T-cell (primary cell): ENCODE data around the gene NEK2. TPM values are rescaled to one million over a fixed set of nuclear protein-coding genes. Genes with fewer than 3 reads are reported as not detected.

ENCODE experiments used
- ATAC-seq, 4 experiments: fragments of 200-7000 bp in 3 of 4; fragments of 150-1000 bp in 1 of 4; cut with Tn5 transposase; replicated peaks in 1 of 4; 1 replicate in 3 of 4; 2 replicates in 1 of 4; pipeline ENCODE4 v1.10.0; 2021; ENCODE audit warnings: moderate library complexity in 3 of 4, mild to moderate bottlenecking in 2 of 4, moderate number of reproducible peaks in 1 of 4
- CTCF ChIA-PET, 2 donors: fragments of 300-600 bp; sonication (Branson Sonifier 250); formaldehyde crosslinking; loops; one replicate each; lab custom pipeline; 2022; ENCODE audit warnings: antibody characterized with exemption in 2 of 2; lab: Charles Lee
- POLR2A ChIA-PET, 2 donors: fragments of 300-600 bp; sonication (Branson Sonifier 250); formaldehyde crosslinking; loops; one replicate each; lab custom pipeline; 2022; ENCODE audit warnings: antibody characterized with exemption in 2 of 2; lab: Charles Lee
- DNase-seq, 35 experiments: peaks; one replicate each; pipeline versions ENCODE4 v3.0.0 to v3.0.0-alpha.2; 2013 to 2023
- H3K27ac ChIP-seq: one replicate; pipeline ENCODE4 v1.5.1; 2013; ENCODE audit warnings: low read length
- H3K27me3 ChIP-seq, 2 experiments: replicated peaks in 1 of 2; 1 replicate in 1 of 2; 2 replicates in 1 of 2; pipeline versions ENCODE4 v1.6.1 to v1.7.0; 2013; ENCODE audit warnings: low read length in 1 of 2, mixed read lengths in 1 of 2; ENCODE audit not compliant: control insufficient read depth in 2 of 2, insufficient read depth in 2 of 2; ENCODE audit errors: extremely low read depth in 1 of 2
- H3K36me3 ChIP-seq, 2 donors: 1 replicate in 1 of 2; 2 replicates in 1 of 2; pipeline versions ENCODE4 v1.6.1 to v1.7.0; 2013; ENCODE audit warnings: low read length in 1 of 2; ENCODE audit not compliant: control insufficient read depth in 2 of 2, insufficient read depth in 1 of 2; ENCODE audit errors: extremely low read depth in 1 of 2
- H3K4me1 ChIP-seq, 2 experiments: 1 replicate in 1 of 2; 2 replicates in 1 of 2; pipeline versions ENCODE4 v1.6.1 to v1.7.0; 2013; ENCODE audit warnings: low read length in 2 of 2, mixed read lengths in 1 of 2; ENCODE audit not compliant: insufficient read depth in 2 of 2, control insufficient read depth in 1 of 2; ENCODE audit errors: extremely low read depth in 1 of 2
- H3K4me3 ChIP-seq, 2 donors: 1 replicate in 1 of 2; 2 replicates in 1 of 2; pipeline versions ENCODE4 v1.5.1 to v1.7.0; 2013; ENCODE audit warnings: mild to moderate bottlenecking in 2 of 2, low read length in 1 of 2, moderate library complexity in 1 of 2; ENCODE audit not compliant: control insufficient read depth in 1 of 2; ENCODE audit errors: extremely low read depth in 1 of 2
- H3K9me3 ChIP-seq: 2 replicates; pipeline ENCODE4 v1.7.0; 2013
- H3K27ac Mint-ChIP-seq, 2 donors: one replicate each; pipeline ENCODE4 v1.8.0; 2020 to 2021; ENCODE audit warnings: mild to moderate bottlenecking in 2 of 2, mixed read lengths in 2 of 2
- H3K27me3 Mint-ChIP-seq, 2 donors: one replicate each; pipeline ENCODE4 v1.8.0; 2021 to 2022; ENCODE audit warnings: mixed read lengths in 2 of 2
- H3K36me3 Mint-ChIP-seq: one replicate; pipeline ENCODE4 v1.8.0; 2021; ENCODE audit warnings: mixed read lengths
- H3K4me1 Mint-ChIP-seq, 3 donors: one replicate each; pipeline ENCODE4 v1.8.0; 2020 to 2022; ENCODE audit warnings: mixed read lengths in 3 of 3, mild to moderate bottlenecking in 1 of 3
- H3K4me3 Mint-ChIP-seq, 3 donors: one replicate each; pipeline ENCODE4 v1.8.0; 2020 to 2022; ENCODE audit warnings: mild to moderate bottlenecking in 3 of 3, mixed read lengths in 3 of 3, moderate library complexity in 3 of 3
- H3K9me3 Mint-ChIP-seq, 3 donors: one replicate each; pipeline ENCODE4 v1.8.0; 2020 to 2022; ENCODE audit warnings: mixed read lengths in 3 of 3
- WGBS: methylation state at CpG from one replicate; pipeline ENCODE4 v1.1.5; 2013; ENCODE audit warnings: missing lambda C conversion rate; ENCODE audit not compliant: insufficient coverage; 5-methylcytosine and 5-hydroxymethylcytosine counted together
- total RNA-seq, 35 experiments: library from RNA in 6 of 35; stranded (reverse) in 6 of 35; fragments of 120-200 nt in 1 of 35; gene quantifications; one replicate each; pipeline versions ENCODE4 v1.2.1 to v1.2.4 and lab custom pipeline; 2013 to 2026

NEK2 gene
- total RNA-seq, 5 donors from 2014 or later (not counting 1 experiment from before 2014, with no cell fraction given): 0.16 to 0.63 (median 0.37) TPM

- peaks cover 2 to 3% of the 10 kb centered on the region in 2 donors for H3K27me3 Mint-ChIP-seq
- Histone ChIP-seq H3K27me3 (peaks cover 0 to 9% of the 10 kb centered on the region in 2 experiments), H3K36me3 (no peaks in the 10 kb centered on the region), H3K27ac (no peak overlapping the region), H3K4me3 (no peak overlapping the region), H3K4me1 (peaks cover 0 to 6% of the 10 kb centered on the region in 2 experiments), H3K9me3 (no peaks in the 10 kb centered on the region)
- CTCF ChIA-PET: interaction anchor here in 1 of 2 donors (0.7 kb wide), 1 partner anchor 76 kb away, joined by 3 read pairs; no protein-coding TSS in a partner anchor
- no CpG with 5 or more reads among the region's 4 CpGs for WGBS
- H3K9me3 Mint-ChIP-seq: no peaks in the 10 kb centered on the region
- H3K27ac Mint-ChIP-seq: no peak overlapping the region
- H3K4me1 Mint-ChIP-seq: peaks cover 0 to 3% (median 0%) of the 10 kb centered on the region in 3 donors
- ATAC-seq (no peak), DNase-seq (no peak)
- no peaks in the 10 kb centered on the region for H3K36me3 Mint-ChIP-seq
- POLR2A ChIA-PET: no interaction called here
- H3K4me3 Mint-ChIP-seq: no peak overlapping the region
Measured at GRCh38 chr1:211656728-211657127, 18.7 kb downstream of the NEK2 start.

- Histone ChIP-seq H3K4me3 (no peak overlapping the region), H3K4me1 (peaks cover 0 to 6% of the 10 kb centered on the region in 2 experiments), H3K27me3 (peaks cover 0 to 9% of the 10 kb centered on the region in 2 experiments), H3K27ac (no peak overlapping the region), H3K36me3 (no peaks in the 10 kb centered on the region), H3K9me3 (no peaks in the 10 kb centered on the region)
- Mint-ChIP-seq H3K27ac (no peak overlapping the region), H3K36me3 (no peaks in the 10 kb centered on the region), H3K27me3 (peaks cover 2 to 3% of the 10 kb centered on the region in 2 donors), H3K4me1 (peaks cover 0 to 3% (median 0%) of the 10 kb centered on the region in 3 donors), H3K4me3 (no peak overlapping the region), H3K9me3 (no peaks in the 10 kb centered on the region)
- DNase-seq: peak; percentile 44 to 88 (median 75)
- ATAC-seq: peak; percentile 91 to 96 (median 93)
- POLR2A ChIA-PET: interaction anchor here (0.6 kb wide), 2 partner anchors 87 to 287 kb away, joined by 3 read pairs; no protein-coding TSS in a partner anchor
- CTCF ChIA-PET: interaction anchor here (0.6 to 2.1 kb wide), 7 partner anchors 11 to 141 kb away, joined by 3 to 7 read pairs (median 3); partner anchors contain the start of gene SLC30A1 (in 1 of the 2)
- 42% methylated on average over 20 of the region's 27 CpGs for WGBS
Measured at GRCh38 chr1:211654838-211655787, 20.3 kb downstream of the NEK2 start.

GRCh38 chr1:211653959-211654496 lies 21.4 kb downstream of the NEK2 start:
- H3K4me3 ChIP-seq: no peak overlapping the region
- H3K36me3 ChIP-seq: no peaks in the 10 kb centered on the region
- WGBS: 66% methylated on average over 4 of the region's 9 CpGs
- Mint-ChIP-seq H3K27me3 (peaks cover 2 to 3% of the 10 kb centered on the region in 2 donors), H3K9me3 (no peaks in the 10 kb centered on the region), H3K4me3 (no peak overlapping the region), H3K4me1 (peaks cover 0 to 3% (median 0%) of the 10 kb centered on the region in 3 donors), H3K36me3 (no peaks in the 10 kb centered on the region), H3K27ac (no peak overlapping the region)
- ATAC-seq: no peak
- H3K27ac ChIP-seq: no peak overlapping the region
- H3K27me3 ChIP-seq: peaks cover 0 to 11% of the 10 kb centered on the region in 2 experiments
- H3K4me1 ChIP-seq: peaks cover 0 to 6% of the 10 kb centered on the region in 2 experiments
- ChIA-PET CTCF (interaction anchor here (0.6 to 2.1 kb wide), 5 partner anchors 10 to 776 kb away, joined by 3 to 7 read pairs (median 3); no protein-coding TSS in a partner anchor), POLR2A (interaction anchor here in 1 of 2 donors (0.6 kb wide), 1 partner anchor 145 kb away, joined by 3 read pairs; no protein-coding TSS in a partner anchor)
- no peak for DNase-seq
- H3K9me3 ChIP-seq: no peaks in the 10 kb centered on the region

GRCh38 chr1:211653293-211653692 lies 22.1 kb downstream of the NEK2 start:
- Histone ChIP-seq H3K27ac (no peak overlapping the region), H3K4me1 (peaks cover 0 to 6% of the 10 kb centered on the region in 2 experiments), H3K27me3 (peaks cover 0 to 11% of the 10 kb centered on the region in 2 experiments), H3K9me3 (no peaks in the 10 kb centered on the region), H3K36me3 (no peaks in the 10 kb centered on the region), H3K4me3 (no peak overlapping the region)
- Mint-ChIP-seq H3K27me3 (peaks cover 2 to 3% of the 10 kb centered on the region in 2 donors), H3K9me3 (no peaks in the 10 kb centered on the region), H3K36me3 (no peaks in the 10 kb centered on the region), H3K4me1 (peaks cover 0 to 3% (median 0%) of the 10 kb centered on the region in 3 donors), H3K4me3 (no peak overlapping the region), H3K27ac (no peak overlapping the region)
- DNase-seq (no peak), ATAC-seq (no peak)
- ChIA-PET CTCF (interaction anchor here (0.6 to 2.1 kb wide), 6 partner anchors 9 to 777 kb away, joined by 3 to 7 read pairs (median 3); no protein-coding TSS in a partner anchor), POLR2A (no interaction called here)
- 89% methylated on average over 3 of the region's 4 CpGs for WGBS

- H3K4me3 Mint-ChIP-seq: no peak overlapping the region
- ChIA-PET CTCF (interaction anchor here (0.7 to 2.1 kb wide), 4 partner anchors 8 to 49 kb away, joined by 3 to 7 read pairs (median 4); no protein-coding TSS in a partner anchor), POLR2A (interaction anchor here in 1 of 2 donors (0.7 kb wide), 1 partner anchor 19 kb away, joined by 3 read pairs; no protein-coding TSS in a partner anchor)
- 87% methylated on average over 4 of the region's 6 CpGs for WGBS
- Histone ChIP-seq H3K4me3 (no peak overlapping the region), H3K27me3 (peaks cover 0 to 11% of the 10 kb centered on the region in 2 experiments), H3K4me1 (peaks cover 0 to 6% of the 10 kb centered on the region in 2 experiments), H3K9me3 (no peaks in the 10 kb centered on the region), H3K27ac (no peak overlapping the region), H3K36me3 (no peaks in the 10 kb centered on the region)
- H3K4me1 Mint-ChIP-seq: peaks cover 0 to 3% (median 0%) of the 10 kb centered on the region in 3 donors
- DNase-seq (no peak), ATAC-seq (no peak)
- H3K36me3 Mint-ChIP-seq: no peaks in the 10 kb centered on the region
- H3K27ac Mint-ChIP-seq: no peak overlapping the region
- no peaks in the 10 kb centered on the region for H3K9me3 Mint-ChIP-seq
- H3K27me3 Mint-ChIP-seq: peaks cover 2 to 3% of the 10 kb centered on the region in 2 donors
Measured at GRCh38 chr1:211652371-211652770, 23.1 kb downstream of the NEK2 start.
